Immature natural killer cell (primary cell): ENCODE results near the gene PDE4D. TPM values are rescaled to one million over a fixed set of nuclear protein-coding genes. Genes with fewer than 3 reads are reported as not detected.
"Not testable (repeated sequence)": the region's sequence is repeated elsewhere in the genome, so short reads cannot be mapped to it uniquely, and the experiment has no call there.

Experiments
- DNase-seq, 3 donors: peaks; one replicate each; pipeline ENCODE4 v3.0.0; 2022; ENCODE audit warnings: mixed read lengths in 1 of 3
- H3K27ac Mint-ChIP-seq, 6 donors: one replicate each; pipeline ENCODE4 v1.8.0; 2020; ENCODE audit warnings: mixed read lengths in 6 of 6, mild to moderate bottlenecking in 5 of 6, inconsistent platforms in 4 of 6, moderate library complexity in 3 of 6
- H3K27me3 Mint-ChIP-seq, 3 donors: one replicate each; pipeline ENCODE4 v1.8.0; 2020 to 2021; ENCODE audit warnings: low read depth in 3 of 3, mild to moderate bottlenecking in 3 of 3, mixed read lengths in 3 of 3, moderate library complexity in 3 of 3, inconsistent platforms in 1 of 3
- H3K36me3 Mint-ChIP-seq, 3 donors: one replicate each; pipeline ENCODE4 v1.8.0; 2020; ENCODE audit warnings: mixed read lengths in 3 of 3, inconsistent platforms in 2 of 3, mild to moderate bottlenecking in 2 of 3
- H3K4me1 Mint-ChIP-seq, 2 donors: one replicate each; pipeline ENCODE4 v1.8.0; 2020; ENCODE audit warnings: inconsistent platforms in 2 of 2, mild to moderate bottlenecking in 2 of 2, mixed read lengths in 2 of 2, moderate library complexity in 1 of 2
- H3K4me3 Mint-ChIP-seq, 5 donors: one replicate each; pipeline ENCODE4 v1.8.0; 2020; ENCODE audit warnings: mild to moderate bottlenecking in 5 of 5, mixed read lengths in 5 of 5, inconsistent platforms in 3 of 5, moderate library complexity in 3 of 5
- H3K9me3 Mint-ChIP-seq, 6 donors: one replicate each; pipeline ENCODE4 v1.8.0; 2020; ENCODE audit warnings: mild to moderate bottlenecking in 6 of 6, mixed read lengths in 6 of 6, inconsistent platforms in 4 of 6, moderate library complexity in 3 of 6
- polyA plus RNA-seq, 3 donors: library from polyadenylated mRNA; unstranded; fragments of 300-500 nt; fragmentation: Illumina TruSeq; gene quantifications; one replicate each; pipeline ENCODE4 v1.2.3, GENCODE V29; 2021

PDE4D gene
- polyA plus RNA-seq, 3 donors from 2014 or later: 10.7 to 15.4 (median 12.6) TPM

DNA sequence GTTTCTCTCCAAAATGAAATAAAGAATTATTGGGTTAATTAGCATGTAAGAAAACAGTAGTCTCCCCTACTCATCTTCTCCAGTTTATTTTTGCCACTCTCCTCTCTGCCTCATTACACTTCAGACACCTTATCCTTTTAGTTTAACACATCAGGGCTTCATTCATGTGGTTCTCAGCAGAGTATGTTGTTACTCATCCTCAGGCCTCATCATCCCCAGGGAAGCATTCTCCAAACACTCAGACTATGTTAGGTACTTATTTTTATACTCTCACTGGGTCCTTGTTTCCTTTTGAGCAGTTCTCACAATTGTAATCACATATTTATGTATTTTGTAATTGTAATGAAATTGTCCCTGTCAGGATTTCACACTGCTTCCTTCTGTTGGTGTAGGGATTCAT lies 470.5 kb downstream of the PDE4D start:
- Mint-ChIP-seq H3K4me1 (no peaks in the 10 kb centered on the region), H3K27ac (no peak overlapping the region), H3K4me3 (no peak overlapping the region), H3K9me3 (peaks cover 0 to 4% (median 0%) of the 10 kb centered on the region in 6 donors), H3K27me3 (peaks cover 0 to 4% (median 3%) of the 10 kb centered on the region in 3 donors), H3K36me3 (no peaks in the 10 kb centered on the region)
- no peak for DNase-seq

DNA sequence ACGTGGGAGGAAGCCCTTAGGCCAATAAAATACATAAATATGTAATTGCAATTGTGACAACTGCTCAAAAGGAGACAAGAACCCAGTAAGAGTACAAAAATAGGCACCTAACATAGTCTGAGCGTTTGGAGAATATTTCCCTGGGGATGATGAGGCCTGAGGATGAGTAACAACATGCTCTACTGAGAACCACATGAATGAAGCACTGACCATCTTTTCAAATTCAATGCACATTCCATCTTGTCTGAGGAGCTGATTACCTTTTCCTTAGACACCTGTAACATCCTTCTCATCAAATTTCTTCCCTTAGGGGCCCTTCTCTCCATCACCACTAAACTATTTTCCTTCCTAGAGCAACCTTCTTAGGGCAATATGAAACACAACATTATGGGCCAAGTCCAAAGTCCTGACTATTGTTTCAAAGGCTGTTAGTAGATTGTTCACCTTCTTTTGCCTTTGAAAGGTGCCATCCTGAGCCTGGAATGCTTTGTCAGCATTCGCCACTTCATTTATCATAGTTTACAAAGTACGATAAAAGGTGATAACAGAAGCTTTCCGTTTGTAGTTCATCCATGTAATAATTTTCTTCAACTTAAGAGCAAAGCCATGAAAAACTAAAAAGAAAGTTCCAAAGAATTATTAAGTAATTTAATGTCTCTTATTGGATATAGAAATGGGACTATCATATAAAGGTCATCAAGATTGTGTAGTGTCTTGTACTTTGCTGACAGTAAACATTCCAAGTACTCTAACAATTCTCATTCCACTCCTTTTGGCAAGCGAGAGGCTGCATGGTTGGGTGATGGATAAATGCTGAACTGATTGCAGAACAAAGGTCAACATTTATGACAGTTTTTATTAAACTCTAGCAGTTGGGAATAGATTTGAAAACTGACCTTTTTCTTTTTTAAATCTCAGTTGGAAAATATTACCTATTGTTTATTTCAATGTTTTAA lies 471.3 kb downstream of the PDE4D start:
- Mint-ChIP-seq H3K27ac (no peak overlapping the region), H3K9me3 (peaks cover 0 to 5% (median 0%) of the 10 kb centered on the region in 6 donors), H3K36me3 (no peaks in the 10 kb centered on the region), H3K4me3 (no peak overlapping the region), H3K27me3 (peaks cover 0 to 4% (median 4%) of the 10 kb centered on the region in 3 donors), H3K4me1 (no peaks in the 10 kb centered on the region)
- no peak for DNase-seq

DNA sequence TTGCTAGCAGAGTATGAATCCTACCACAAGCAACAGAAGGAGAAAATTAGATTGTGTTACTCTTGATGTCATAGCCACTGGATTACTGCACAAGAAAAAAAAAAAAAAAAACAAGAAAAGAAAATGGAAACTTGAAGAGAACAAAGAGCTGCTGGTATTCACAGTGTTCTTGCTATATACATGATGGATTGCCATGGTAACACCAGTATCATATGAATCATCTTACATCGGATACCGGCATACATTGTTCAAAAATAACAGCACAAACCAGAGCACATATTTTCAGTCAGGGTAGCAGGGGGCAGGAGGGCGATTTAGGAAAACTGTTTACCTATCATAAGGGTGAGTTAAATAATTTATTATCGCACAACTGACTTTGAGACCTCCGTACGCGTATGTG lies 472.9 kb downstream of the PDE4D start:
- no peaks in the 10 kb centered on the region for H3K4me1 Mint-ChIP-seq
- H3K9me3 Mint-ChIP-seq: peaks cover 0 to 5% (median 0%) of the 10 kb centered on the region in 6 donors
- H3K27me3 Mint-ChIP-seq: peaks cover 0 to 4% (median 2%) of the 10 kb centered on the region in 3 donors
- H3K27ac Mint-ChIP-seq: no peak overlapping the region
- DNase-seq: no peak
- H3K4me3 Mint-ChIP-seq: no peak overlapping the region
- H3K36me3 Mint-ChIP-seq: no peaks in the 10 kb centered on the region

DNA sequence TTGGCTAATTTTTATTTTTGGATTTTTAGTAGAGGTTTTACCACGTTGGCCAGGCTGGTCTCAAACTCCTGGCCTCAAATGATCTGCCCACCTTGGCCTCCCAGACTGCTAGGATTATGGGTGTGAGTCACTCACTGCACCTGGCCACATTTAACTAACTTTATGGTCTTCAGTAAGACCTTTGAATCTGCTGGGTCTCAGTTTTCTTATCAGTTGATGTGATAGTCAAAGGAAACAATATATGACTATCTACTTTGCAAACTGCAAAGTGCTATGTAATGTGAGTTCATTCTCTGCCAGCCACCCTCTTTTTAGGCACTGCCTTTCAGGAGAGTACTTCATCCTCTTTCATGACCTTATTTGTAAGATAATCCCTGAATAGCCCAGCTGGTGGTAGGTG lies 474.7 kb downstream of the PDE4D start:
- no peak overlapping the region for H3K4me3 Mint-ChIP-seq
- H3K36me3 Mint-ChIP-seq: no peaks in the 10 kb centered on the region
- peaks cover 0 to 4% (median 3%) of the 10 kb centered on the region in 3 donors for H3K27me3 Mint-ChIP-seq
- H3K4me1 Mint-ChIP-seq: no peaks in the 10 kb centered on the region
- H3K9me3 Mint-ChIP-seq: peaks cover 0 to 5% (median 0%) of the 10 kb centered on the region in 6 donors
- DNase-seq: no peak
- no peak overlapping the region for H3K27ac Mint-ChIP-seq

DNA sequence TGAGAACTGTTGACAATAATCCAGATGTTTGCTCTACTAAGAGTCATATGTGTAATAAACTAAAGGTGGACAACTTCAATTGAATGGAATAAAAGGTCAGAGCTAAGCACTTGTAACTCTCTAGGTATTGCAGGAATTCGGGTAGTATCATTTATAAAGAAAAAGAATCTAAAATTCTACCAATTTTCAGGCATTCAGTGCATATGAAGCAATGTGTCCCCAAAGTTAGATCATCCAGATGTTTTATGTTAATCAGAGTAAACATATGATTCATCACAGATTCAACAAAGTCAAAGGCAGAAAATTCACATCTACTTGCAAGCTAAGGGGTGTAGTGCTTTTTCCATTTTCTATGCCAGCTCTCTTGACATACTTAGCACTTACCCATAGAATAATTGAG lies 477.1 kb downstream of the PDE4D start:
- Mint-ChIP-seq H3K9me3 (peaks cover 0 to 5% (median 0%) of the 10 kb centered on the region in 6 donors), H3K27ac (no peak overlapping the region), H3K4me1 (no peaks in the 10 kb centered on the region), H3K4me3 (no peak overlapping the region), H3K36me3 (no peaks in the 10 kb centered on the region), H3K27me3 (peaks cover 0 to 8% (median 4%) of the 10 kb centered on the region in 3 donors)
- no peak for DNase-seq

DNA sequence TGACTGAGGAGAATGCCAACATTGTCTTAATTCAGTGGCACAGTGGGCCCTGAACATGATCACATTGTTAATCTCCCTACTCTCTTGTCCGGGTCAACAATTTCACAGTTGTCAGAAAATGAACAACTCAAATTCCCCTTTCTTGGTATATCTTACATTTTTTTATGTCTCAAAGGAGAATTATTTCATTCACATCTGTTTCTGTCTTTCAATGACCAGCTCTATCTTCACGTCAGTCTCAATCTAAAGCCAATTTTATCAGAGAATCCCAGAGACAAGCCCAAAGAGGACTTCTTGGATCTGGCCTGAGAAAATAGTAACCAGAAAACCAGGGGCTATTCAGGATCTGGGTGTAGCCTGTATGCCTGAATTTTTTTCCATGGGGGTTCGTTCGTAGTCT lies 477.5 kb downstream of the PDE4D start:
- Mint-ChIP-seq H3K27ac (no peak overlapping the region), H3K4me1 (no peaks in the 10 kb centered on the region), H3K27me3 (peaks cover 0 to 8% (median 4%) of the 10 kb centered on the region in 3 donors), H3K36me3 (no peaks in the 10 kb centered on the region), H3K9me3 (peaks cover 0 to 7% (median 0%) of the 10 kb centered on the region in 6 donors), H3K4me3 (no peak overlapping the region)
- DNase-seq: no peak

DNA sequence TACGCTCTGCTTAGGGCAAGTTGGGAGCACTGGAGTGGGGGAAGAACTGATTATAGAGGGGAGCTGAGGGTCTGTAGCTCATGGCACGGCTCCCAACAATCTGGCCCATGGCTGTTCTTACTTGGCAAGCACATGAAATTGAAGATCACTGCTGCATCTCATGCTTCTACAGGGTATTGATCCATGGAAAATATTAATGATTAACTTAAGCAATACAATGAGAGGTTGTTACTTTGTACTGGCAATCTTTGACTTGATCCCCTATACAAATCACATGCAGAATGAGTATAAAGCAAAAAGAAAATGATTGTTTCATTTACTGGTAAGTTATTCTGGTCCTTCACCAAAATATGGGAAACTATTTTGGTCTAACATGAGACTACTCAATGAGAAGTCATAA lies 481.1 kb downstream of the PDE4D start:
- no peak overlapping the region for H3K27ac Mint-ChIP-seq
- peaks cover 0 to 7% (median 2%) of the 10 kb centered on the region in 6 donors for H3K9me3 Mint-ChIP-seq
- no peak for DNase-seq
- H3K27me3 Mint-ChIP-seq: peaks cover 1 to 8% (median 1%) of the 10 kb centered on the region in 3 donors
- H3K36me3 Mint-ChIP-seq: no peaks in the 10 kb centered on the region
- no peak overlapping the region for H3K4me3 Mint-ChIP-seq
- no peaks in the 10 kb centered on the region for H3K4me1 Mint-ChIP-seq

DNA sequence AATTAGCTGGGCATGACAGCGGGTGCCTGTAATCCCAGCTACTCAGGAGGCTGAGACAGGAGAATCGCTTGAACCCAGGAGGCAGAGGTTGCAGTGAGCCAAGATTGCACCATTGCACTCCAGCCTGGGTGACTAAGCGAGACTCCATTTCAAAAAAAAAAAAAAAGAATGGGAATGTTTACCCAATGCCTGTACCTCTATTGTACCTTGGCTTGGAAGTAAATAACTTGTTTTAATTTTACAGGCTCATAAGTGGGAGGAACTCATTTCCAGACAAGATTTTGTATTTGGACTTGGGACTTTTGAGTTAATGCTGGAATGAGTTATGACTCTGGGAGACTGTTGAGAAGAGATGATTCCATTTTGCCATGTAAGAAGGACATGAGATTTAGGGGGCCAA lies 484.5 kb downstream of the PDE4D start:
- not testable (repeated sequence) for H3K4me1 Mint-ChIP-seq, H3K36me3 Mint-ChIP-seq, H3K9me3 Mint-ChIP-seq, H3K4me3 Mint-ChIP-seq, DNase-seq, H3K27ac Mint-ChIP-seq
- H3K27me3 Mint-ChIP-seq: peaks cover 2 to 12% (median 3%) of the 10 kb centered on the region in 3 donors

DNA sequence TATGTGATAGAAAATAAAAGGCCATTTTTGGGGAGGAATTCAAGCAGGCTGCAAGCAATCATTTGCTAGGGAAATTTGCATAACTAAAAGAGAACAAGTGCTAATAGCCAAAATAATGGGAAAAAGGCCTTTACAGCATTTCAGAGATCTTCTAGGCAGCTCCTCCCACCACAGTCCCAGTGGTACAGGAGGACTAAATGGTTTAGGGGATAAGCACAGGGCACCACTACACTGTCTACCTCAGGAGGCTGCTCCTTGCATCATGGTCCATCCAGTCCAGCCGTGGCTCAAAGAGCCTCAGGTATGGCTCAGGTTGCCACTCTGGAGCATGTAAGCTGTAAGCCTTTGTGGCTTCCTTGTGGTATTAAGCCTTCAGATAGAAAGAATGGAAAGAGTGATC lies 485.6 kb downstream of the PDE4D start:
- Mint-ChIP-seq H3K9me3 (peaks cover 0 to 10% (median 3%) of the 10 kb centered on the region in 6 donors), H3K27me3 (peaks cover 2 to 7% (median 3%) of the 10 kb centered on the region in 3 donors), H3K4me3 (no peak overlapping the region), H3K4me1 (no peaks in the 10 kb centered on the region), H3K27ac (no peak overlapping the region), H3K36me3 (no peaks in the 10 kb centered on the region)
- no peak for DNase-seq

DNA sequence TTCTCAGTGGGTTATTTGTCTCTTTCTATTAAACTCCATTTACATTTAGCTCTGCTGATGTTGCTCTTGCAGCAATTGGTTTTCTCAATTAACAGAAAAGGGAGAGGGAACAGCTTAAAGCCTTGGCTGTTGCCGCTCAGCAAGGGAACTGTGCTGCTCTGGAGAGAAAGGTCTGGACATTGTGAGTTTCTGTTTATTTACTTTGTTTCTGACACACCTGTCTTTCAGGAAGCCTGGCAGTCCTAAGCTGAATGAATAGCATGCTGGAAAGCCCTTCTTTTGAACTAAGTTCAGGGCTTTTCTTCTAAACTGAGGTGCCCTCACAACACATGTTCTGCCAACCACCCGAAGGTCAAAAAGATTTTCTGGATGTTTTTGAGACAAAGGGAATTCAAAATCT lies 491.9 kb downstream of the PDE4D start:
- Mint-ChIP-seq H3K27ac (no peak overlapping the region), H3K4me3 (no peak overlapping the region), H3K4me1 (no peaks in the 10 kb centered on the region), H3K27me3 (peaks cover 1 to 10% (median 4%) of the 10 kb centered on the region in 3 donors), H3K36me3 (no peaks in the 10 kb centered on the region), H3K9me3 (peaks cover 0 to 3% (median 0%) of the 10 kb centered on the region in 6 donors)
- no peak for DNase-seq

DNA sequence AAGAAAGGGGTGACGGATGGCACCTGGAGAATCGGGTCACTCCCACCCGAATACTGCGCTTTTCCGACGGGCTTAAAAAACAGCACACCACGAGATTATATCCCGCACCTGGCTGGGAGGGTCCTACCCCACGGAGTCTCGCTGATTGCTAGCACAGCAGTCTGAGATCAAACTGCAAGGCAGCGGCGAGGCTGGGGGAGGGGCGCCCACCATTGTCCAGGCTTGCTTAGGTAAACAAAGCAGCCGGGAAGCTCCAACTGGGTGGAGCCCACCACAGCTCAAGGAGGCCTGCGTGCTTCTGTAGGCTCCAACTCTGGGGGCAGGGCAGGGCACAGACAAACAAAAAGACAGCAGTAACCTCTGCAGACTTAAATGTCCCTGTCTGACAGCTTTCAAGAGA lies 498.6 kb downstream of the PDE4D start:
- H3K36me3 Mint-ChIP-seq, H3K4me1 Mint-ChIP-seq, H3K27ac Mint-ChIP-seq: not testable (repeated sequence)

DNA sequence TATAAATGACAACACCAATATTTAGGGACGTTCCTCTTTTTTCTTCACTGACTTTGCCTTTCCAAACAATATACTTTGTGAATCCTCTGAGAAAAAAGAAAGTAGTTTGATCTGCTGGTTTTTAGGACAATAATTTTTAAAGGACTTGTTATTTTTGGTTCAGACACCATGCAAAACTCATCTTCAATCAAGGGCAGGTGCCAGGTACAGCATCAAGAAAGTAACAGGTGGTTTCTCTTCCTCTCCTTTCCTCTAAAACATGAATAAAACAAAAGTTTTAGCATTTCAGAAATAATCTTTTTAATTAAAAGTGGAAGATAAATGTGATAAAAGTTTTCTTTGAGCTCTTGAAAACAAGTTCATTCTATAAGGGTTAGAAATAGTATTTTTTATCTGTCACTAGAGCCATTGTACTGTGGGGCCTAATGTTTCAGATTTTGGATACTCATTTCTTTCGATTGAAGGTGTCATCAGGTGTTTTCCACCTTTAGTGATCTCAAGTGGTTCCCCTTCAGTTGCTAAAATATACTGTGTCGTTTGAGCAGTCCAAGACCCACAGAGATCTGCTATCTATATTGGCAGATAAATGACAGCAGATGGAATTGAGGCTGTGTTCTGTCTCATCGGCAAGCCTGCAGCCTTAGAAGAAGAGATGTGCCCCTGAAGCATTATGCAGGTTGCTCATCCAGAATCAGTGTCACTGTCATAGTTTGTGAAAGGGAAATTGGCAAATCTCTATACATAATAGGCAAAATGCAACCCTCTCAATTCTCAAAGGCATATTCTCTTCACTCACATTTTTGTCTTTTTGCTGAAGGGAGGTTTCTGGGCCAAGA lies 499.7 kb downstream of the PDE4D start:
- peaks cover 0 to 2% (median 2%) of the 10 kb centered on the region in 3 donors for H3K27me3 Mint-ChIP-seq
- H3K36me3 Mint-ChIP-seq: no peaks in the 10 kb centered on the region
- no peak for DNase-seq
- no peaks in the 10 kb centered on the region for H3K9me3 Mint-ChIP-seq
- no peak overlapping the region for H3K4me3 Mint-ChIP-seq
- no peak overlapping the region for H3K27ac Mint-ChIP-seq
- H3K4me1 Mint-ChIP-seq: no peaks in the 10 kb centered on the region

More for the DNA sequence above, 498.6 kb downstream of the PDE4D start:
- H3K4me3 Mint-ChIP-seq, H3K27me3 Mint-ChIP-seq, H3K9me3 Mint-ChIP-seq, DNase-seq: not testable (repeated sequence)

DNA sequence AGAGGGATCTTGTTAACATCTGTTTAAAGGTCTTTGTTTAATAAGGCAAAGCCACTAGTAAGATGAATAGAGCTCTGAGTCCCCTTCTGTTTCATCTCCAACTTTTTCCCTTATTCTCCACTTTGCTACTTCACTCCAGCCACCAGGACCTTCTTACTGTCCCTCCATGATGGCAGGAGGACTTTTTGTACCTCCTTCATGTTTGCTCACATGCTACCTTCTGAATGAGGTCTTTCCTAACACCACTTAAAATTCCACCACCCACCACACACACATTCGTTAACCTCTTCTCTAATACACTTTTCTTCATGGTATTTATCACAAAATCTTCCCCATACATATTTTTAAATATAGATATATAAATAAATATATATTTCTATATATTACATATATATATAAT lies 501.9 kb downstream of the PDE4D start:
- no peaks in the 10 kb centered on the region for H3K9me3 Mint-ChIP-seq
- no peaks in the 10 kb centered on the region for H3K4me1 Mint-ChIP-seq
- H3K27ac Mint-ChIP-seq: no peak overlapping the region
- no peak for DNase-seq
- no peaks in the 10 kb centered on the region for H3K36me3 Mint-ChIP-seq
- peaks cover 2 to 3% (median 2%) of the 10 kb centered on the region in 3 donors for H3K27me3 Mint-ChIP-seq
- H3K4me3 Mint-ChIP-seq: no peak overlapping the region

DNA sequence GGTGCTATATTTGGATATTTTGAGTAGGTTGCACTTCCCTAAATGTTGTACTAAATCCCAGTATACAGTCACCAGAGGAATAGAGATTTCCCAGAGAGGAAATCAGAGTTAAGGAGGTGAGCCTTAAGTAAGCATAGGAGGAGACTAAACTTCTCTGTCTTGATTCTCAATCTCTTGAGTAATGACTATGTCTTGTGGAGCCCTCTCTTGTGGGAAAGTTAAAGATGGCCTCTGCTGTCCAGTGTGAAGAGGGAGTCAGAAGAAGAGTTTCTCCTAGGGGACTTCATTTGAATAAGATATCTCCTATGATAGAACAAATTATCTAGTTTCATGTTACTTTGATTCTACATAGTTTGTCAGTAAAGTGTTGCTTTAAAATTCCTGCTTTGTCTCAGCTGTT lies 502.5 kb downstream of the PDE4D start:
- no peak overlapping the region for H3K27ac Mint-ChIP-seq
- no peaks in the 10 kb centered on the region for H3K9me3 Mint-ChIP-seq
- H3K4me1 Mint-ChIP-seq: no peaks in the 10 kb centered on the region
- peaks cover 2 to 3% (median 2%) of the 10 kb centered on the region in 3 donors for H3K27me3 Mint-ChIP-seq
- H3K4me3 Mint-ChIP-seq: no peak overlapping the region
- DNase-seq: no peak
- H3K36me3 Mint-ChIP-seq: no peaks in the 10 kb centered on the region
